ENCODE data around the gene ZC3H4.

- TF ChIP-seq CTCF (conservative IDR thresholded peaks at IDR 0.05) (no peak), EZH2 (IDR thresholded peaks at IDR 0.05; ENCODE audit: low read depth) (no peak)
Observed at GRCh38 chr19:47084879-47085439, 28.6 kb downstream of the ZC3H4 start.

Measured in PC-9 (cell line).